ENCODE measurements around the gene MPRIP. TPM values are rescaled to one million over a fixed set of nuclear protein-coding genes. Genes with fewer than 3 reads are reported as not detected.

Gene MPRIP
- polyA plus RNA-seq, 1 donor (not counting 4 experiments of a cell fraction or from before 2014, with no cell fraction given) = 113 TPM

GRCh38 chr17:17041571-17042383, 480 bp upstream of the MPRIP start:
- dilution Hi-C loops (cut with MboI; ENCODE audit: extremely low pct_ligation_motif_present, low sequenced_read_pairs) = no loop called here
- H3K4me2 ChIP-seq (ENCODE audit: control insufficient read depth, extremely low read depth, insufficient read depth, low read depth, low read length) = peak overlapping the region; percentile 87
- H3K9me1 ChIP-seq (ENCODE audit: control insufficient read depth, extremely low read depth, insufficient read depth, low read length) = peaks cover 2% of the 10 kb centered on the region
- DNase-seq (ENCODE audit: low read depth, low spot score) (peak; percentile 72), FAIRE-seq (peak; percentile 86)
- H2AFZ ChIP-seq (ENCODE audit: control insufficient read depth, low read length) = peak overlapping the region; percentile 87
- H3K4me3 ChIP-seq (ENCODE audit: control insufficient read depth in 2 of 3, extremely low read depth in 1 of 3, insufficient read depth in 2 of 3, low read depth in 1 of 3, low read length in 3 of 3) = peak overlapping the region; percentile 44 to 79 (median 69)
- peak overlapping the region; percentile 65 for H3K9ac ChIP-seq (ENCODE audit: control insufficient read depth, extremely low read depth, insufficient read depth, low read length)
- TF ChIP-seq CTCF (optimal IDR thresholded peaks at IDR 0.05 in 1 of 3, IDR thresholded peaks at IDR 0.05 in 1 of 3, conservative IDR thresholded peaks at IDR 0.05 in 1 of 3; ENCODE audit: extremely low read depth in 1 of 3, insufficient read depth in 2 of 3, low read length in 3 of 3) (no peak), EZH2 (IDR thresholded peaks at IDR 0.05; ENCODE audit: low read length) (no peak)
- H3K9me3 ChIP-seq (ENCODE audit: control insufficient read depth, low read depth, low read length) = no peaks in the 10 kb centered on the region
- H3K36me3 ChIP-seq (ENCODE audit: control insufficient read depth in 2 of 2, extremely low read depth in 1 of 2, insufficient read depth in 2 of 2, low read length in 2 of 2) = no peaks in the 10 kb centered on the region
- H3K4me1 ChIP-seq (ENCODE audit: control insufficient read depth, extremely low read depth, insufficient read depth, low read length) = peaks cover 30% of the 10 kb centered on the region
- H3K79me2 ChIP-seq (ENCODE audit: control insufficient read depth, insufficient read depth, low read length) = peaks cover 41% of the 10 kb centered on the region
- H3K27me3 ChIP-seq (ENCODE audit: control insufficient read depth, extremely low read depth, insufficient read depth, low read length) = no peaks in the 10 kb centered on the region
- H4K20me1 ChIP-seq (ENCODE audit: control insufficient read depth, extremely low read depth, insufficient read depth, low read length) = peaks cover 19% of the 10 kb centered on the region
- peak overlapping the region; percentile 62 for H3K27ac ChIP-seq (ENCODE audit: control insufficient read depth, insufficient read depth, low read length)

- FAIRE-seq (peak; percentile 79), DNase-seq (ENCODE audit: low read depth, low spot score) (no peak)
- peaks cover 53% of the 10 kb centered on the region for H3K79me2 ChIP-seq (ENCODE audit: control insufficient read depth, insufficient read depth, low read length)
- peak overlapping the region; percentile 16 for H2AFZ ChIP-seq (ENCODE audit: control insufficient read depth, low read length)
- H3K27me3 ChIP-seq (ENCODE audit: control insufficient read depth, extremely low read depth, insufficient read depth, low read length) = no peaks in the 10 kb centered on the region
- dilution Hi-C loops (cut with MboI; ENCODE audit: extremely low pct_ligation_motif_present, low sequenced_read_pairs) = no loop called here
- H3K9me3 ChIP-seq (ENCODE audit: control insufficient read depth, low read depth, low read length) = no peaks in the 10 kb centered on the region
- peaks cover 6% of the 10 kb centered on the region for H3K9me1 ChIP-seq (ENCODE audit: control insufficient read depth, extremely low read depth, insufficient read depth, low read length)
- peaks cover 25% of the 10 kb centered on the region for H4K20me1 ChIP-seq (ENCODE audit: control insufficient read depth, extremely low read depth, insufficient read depth, low read length)
- peak overlapping the region; percentile 99 for H3K4me2 ChIP-seq (ENCODE audit: control insufficient read depth, extremely low read depth, insufficient read depth, low read depth, low read length)
- H3K27ac ChIP-seq (ENCODE audit: control insufficient read depth, insufficient read depth, low read length) = peak overlapping the region; percentile 94
- peak overlapping the region; percentile 82 to 97 (median 93) for H3K4me3 ChIP-seq (ENCODE audit: control insufficient read depth in 2 of 3, extremely low read depth in 1 of 3, insufficient read depth in 2 of 3, low read depth in 1 of 3, low read length in 3 of 3)
- H3K36me3 ChIP-seq (ENCODE audit: control insufficient read depth in 2 of 2, extremely low read depth in 1 of 2, insufficient read depth in 2 of 2, low read length in 2 of 2) = peaks cover 0 to 6% of the 10 kb centered on the region in 2 experiments
- peak overlapping the region; percentile 96 for H3K9ac ChIP-seq (ENCODE audit: control insufficient read depth, extremely low read depth, insufficient read depth, low read length)
- no peak for TF ChIP-seq EZH2 (IDR thresholded peaks at IDR 0.05; ENCODE audit: low read length)
- no peak for TF ChIP-seq CTCF (optimal IDR thresholded peaks at IDR 0.05 in 1 of 3, IDR thresholded peaks at IDR 0.05 in 1 of 3, conservative IDR thresholded peaks at IDR 0.05 in 1 of 3; ENCODE audit: extremely low read depth in 1 of 3, insufficient read depth in 2 of 3, low read length in 3 of 3)
- peaks cover 28% of the 10 kb centered on the region for H3K4me1 ChIP-seq (ENCODE audit: control insufficient read depth, extremely low read depth, insufficient read depth, low read length)
Measured at GRCh38 chr17:17042851-17043460, 699 bp downstream of the MPRIP start.
